HG03565 (cell line): Measurements from ENCODE around the gene KIF5B.
"Not testable (repeated sequence)": the region's sequence is repeated elsewhere in the genome, so short reads cannot be mapped to it uniquely, and the experiment has no call there.

Experiments used
- ATAC-seq: cut with Tn5 transposase; IDR thresholded peaks from one replicate; pipeline ENCODE4 v1.9.1; 2021; ENCODE audit warnings: mild to moderate bottlenecking, moderate library complexity; ENCODE audit not compliant: unreplicated experiment

Gene KIF5B

GRCh38 chr10:32056136-32057035, at the start of gene KIF5B:
Gene KIF5B, minus strand, starts transcription at chr10:32056425. Its CDS starts 452 bp downstream, at chr10:32055973.
- peak; percentile 84 for ATAC-seq

GRCh38 chr10:32105782-32106382, 49.7 kb upstream of the KIF5B start:
- ATAC-seq: no peak

GRCh38 chr10:32104622-32105509, 48.6 kb upstream of the KIF5B start:
- no peak for ATAC-seq

- no peak for ATAC-seq
These were observed 48.0 kb upstream of the KIF5B start for GRCh38 chr10:32104181-32104580.

GRCh38 chr10:32103721-32104120, 47.5 kb upstream of the KIF5B start:
- no peak for ATAC-seq

- not testable (repeated sequence) for ATAC-seq
These were observed 42.5 kb upstream of the KIF5B start for GRCh38 chr10:32098566-32099259.

GRCh38 chr10:32095116-32095733, 39.0 kb upstream of the KIF5B start:
- no peak for ATAC-seq

- no peak for ATAC-seq
These were observed 37.4 kb upstream of the KIF5B start for GRCh38 chr10:32093650-32094049.

- ATAC-seq: no peak
These were observed 34.8 kb upstream of the KIF5B start for GRCh38 chr10:32091046-32091445.

GRCh38 chr10:32084185-32084851, 28.1 kb upstream of the KIF5B start:
- no peak for ATAC-seq

GRCh38 chr10:32077896-32078485, 21.8 kb upstream of the KIF5B start:
- no peak for ATAC-seq

- no peak for ATAC-seq
These were observed 17.4 kb upstream of the KIF5B start for GRCh38 chr10:32073659-32074058.

- no peak for ATAC-seq
These were observed 16.9 kb upstream of the KIF5B start for GRCh38 chr10:32073128-32073527.

GRCh38 chr10:32072025-32072800, 16.0 kb upstream of the KIF5B start:
- ATAC-seq: no peak

- ATAC-seq: no peak
These were observed 14.4 kb upstream of the KIF5B start for GRCh38 chr10:32070645-32071044.

GRCh38 chr10:32068569-32068968, 12.3 kb upstream of the KIF5B start:
- ATAC-seq: no peak

- ATAC-seq: not testable (repeated sequence)
These were observed 11.7 kb upstream of the KIF5B start for GRCh38 chr10:32067931-32068330.

GRCh38 chr10:32065856-32066255, 9.6 kb upstream of the KIF5B start:
- no peak for ATAC-seq

- no peak for ATAC-seq
These were observed 5.2 kb upstream of the KIF5B start for GRCh38 chr10:32061440-32061839.
